Fibroblast of skin of right quadriceps (primary cell): Measurements from ENCODE around the gene DNAI2.

ENCODE experiments used
- DNase-seq: peaks from one replicate; pipeline ENCODE4 v3.0.0-alpha.2; 2013

The DNAI2 gene, protein sequence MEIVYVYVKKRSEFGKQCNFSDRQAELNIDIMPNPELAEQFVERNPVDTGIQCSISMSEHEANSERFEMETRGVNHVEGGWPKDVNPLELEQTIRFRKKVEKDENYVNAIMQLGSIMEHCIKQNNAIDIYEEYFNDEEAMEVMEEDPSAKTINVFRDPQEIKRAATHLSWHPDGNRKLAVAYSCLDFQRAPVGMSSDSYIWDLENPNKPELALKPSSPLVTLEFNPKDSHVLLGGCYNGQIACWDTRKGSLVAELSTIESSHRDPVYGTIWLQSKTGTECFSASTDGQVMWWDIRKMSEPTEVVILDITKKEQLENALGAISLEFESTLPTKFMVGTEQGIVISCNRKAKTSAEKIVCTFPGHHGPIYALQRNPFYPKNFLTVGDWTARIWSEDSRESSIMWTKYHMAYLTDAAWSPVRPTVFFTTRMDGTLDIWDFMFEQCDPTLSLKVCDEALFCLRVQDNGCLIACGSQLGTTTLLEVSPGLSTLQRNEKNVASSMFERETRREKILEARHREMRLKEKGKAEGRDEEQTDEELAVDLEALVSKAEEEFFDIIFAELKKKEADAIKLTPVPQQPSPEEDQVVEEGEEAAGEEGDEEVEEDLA

DNA sequence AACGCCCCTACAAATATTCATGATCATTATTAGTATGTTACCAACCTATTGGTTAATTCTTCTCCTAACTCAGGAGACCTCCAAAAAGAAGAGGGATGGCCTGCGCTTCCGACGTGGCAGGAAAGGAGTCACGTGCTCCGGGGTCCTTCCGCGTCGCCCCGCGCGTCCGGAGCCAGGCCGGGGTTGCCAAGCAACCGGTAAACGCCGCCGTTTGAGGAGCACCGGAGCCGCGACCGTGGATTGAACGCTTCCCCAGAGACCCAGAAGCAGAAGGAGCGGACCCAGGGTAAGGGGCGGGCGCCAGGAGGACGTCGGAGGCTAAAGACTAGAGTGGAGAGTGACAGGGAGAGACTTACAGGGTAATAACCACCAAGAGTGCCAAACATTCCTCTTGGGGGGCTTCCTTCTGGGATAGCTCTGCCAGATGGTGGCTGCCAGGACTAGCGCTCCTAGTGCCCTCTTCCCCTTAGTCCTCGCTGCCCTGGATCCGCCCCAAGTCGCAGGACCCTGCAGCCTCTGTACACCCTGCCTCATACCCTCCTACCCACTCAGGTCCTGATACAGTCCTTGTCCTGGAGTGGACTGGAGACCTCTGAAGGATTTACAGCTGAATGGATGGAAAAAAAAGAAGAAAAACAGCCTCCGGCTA, at the start of gene DNAI2:
TSS of gene DNAI2 (plus strand) at position 175 of the 649 bp plus-strand sequence. CDS start 7,584 bp downstream, outside the sequence.
- DNase-seq = no peak

DNA sequence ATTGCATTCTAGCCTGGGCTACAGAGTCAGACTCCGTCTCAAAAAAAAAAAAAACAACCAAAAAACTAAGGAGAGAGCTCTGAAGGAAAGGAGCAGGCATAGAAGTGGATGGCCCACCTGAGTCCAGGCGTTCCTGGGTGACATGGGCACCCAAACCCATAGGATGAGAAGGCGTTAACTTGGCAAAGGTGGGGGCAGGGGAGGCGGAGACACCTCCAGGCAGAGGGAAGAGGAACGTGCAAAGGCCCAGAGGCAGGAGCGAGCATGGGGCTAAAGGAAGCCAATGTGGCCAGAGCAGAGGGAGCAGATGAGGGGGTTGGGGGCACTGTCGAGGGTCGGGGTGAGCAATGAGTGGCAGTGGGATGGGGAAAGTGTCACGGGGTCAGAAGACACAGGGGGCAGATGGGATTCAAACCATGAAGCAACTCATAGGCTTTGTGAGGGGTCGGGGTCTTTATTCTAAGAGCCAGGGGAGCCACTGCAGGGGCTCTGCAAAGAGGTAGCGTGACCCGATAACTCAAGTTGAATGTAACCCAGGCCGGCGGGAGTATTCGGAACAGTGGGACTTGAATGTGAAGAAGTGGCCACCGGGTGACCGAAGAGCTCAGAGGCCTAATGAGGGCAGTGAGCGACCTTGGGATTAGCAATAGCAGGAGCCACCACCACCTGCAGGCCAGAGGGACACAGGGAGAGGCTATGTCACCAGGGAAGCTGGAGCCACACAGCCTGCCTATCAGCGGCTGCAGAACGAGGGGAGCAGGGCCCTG, 48.9 kb upstream of the DNAI2 start:
- DNase-seq = no peak

- DNase-seq = no peak
Observed at GRCh38 chr17:74226252-74226651, 47.8 kb upstream of the DNAI2 start.

GRCh38 chr17:74227271-74228080, 46.6 kb upstream of the DNAI2 start:
- no peak for DNase-seq

DNA sequence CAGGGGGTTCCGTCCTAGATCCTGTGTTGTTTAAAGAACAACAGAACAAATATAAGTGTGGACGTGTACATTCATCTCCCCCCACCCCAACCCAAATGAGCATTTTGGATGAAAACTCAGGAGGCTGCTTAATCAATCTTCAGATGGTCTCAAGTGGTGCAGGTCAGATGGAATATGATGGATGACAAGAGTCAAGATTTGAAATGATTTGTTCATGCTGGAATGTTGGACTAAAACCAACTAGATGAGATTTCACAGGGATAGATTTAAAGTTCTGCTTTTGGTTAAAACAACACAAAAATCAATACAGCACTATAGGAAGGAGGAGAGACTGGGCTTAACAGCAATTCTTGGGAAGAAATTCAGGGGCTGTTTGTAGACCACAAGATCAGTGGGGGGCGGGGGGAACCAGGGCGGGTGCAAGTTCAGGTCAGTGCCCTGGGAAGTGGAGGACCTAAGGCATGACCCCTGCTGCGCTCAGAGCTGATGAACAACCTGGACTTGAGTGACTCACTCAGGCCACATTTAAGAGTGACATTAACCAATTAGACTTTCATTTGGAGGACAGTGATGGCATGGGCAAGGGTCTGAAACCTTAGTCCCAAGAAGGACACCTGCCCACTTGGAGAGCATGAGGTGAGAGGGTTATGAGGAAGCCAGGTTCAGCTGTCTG, 45.6 kb upstream of the DNAI2 start:
- no peak for DNase-seq

GRCh38 chr17:74230896-74231295, 43.1 kb upstream of the DNAI2 start:
- no peak for DNase-seq

DNA sequence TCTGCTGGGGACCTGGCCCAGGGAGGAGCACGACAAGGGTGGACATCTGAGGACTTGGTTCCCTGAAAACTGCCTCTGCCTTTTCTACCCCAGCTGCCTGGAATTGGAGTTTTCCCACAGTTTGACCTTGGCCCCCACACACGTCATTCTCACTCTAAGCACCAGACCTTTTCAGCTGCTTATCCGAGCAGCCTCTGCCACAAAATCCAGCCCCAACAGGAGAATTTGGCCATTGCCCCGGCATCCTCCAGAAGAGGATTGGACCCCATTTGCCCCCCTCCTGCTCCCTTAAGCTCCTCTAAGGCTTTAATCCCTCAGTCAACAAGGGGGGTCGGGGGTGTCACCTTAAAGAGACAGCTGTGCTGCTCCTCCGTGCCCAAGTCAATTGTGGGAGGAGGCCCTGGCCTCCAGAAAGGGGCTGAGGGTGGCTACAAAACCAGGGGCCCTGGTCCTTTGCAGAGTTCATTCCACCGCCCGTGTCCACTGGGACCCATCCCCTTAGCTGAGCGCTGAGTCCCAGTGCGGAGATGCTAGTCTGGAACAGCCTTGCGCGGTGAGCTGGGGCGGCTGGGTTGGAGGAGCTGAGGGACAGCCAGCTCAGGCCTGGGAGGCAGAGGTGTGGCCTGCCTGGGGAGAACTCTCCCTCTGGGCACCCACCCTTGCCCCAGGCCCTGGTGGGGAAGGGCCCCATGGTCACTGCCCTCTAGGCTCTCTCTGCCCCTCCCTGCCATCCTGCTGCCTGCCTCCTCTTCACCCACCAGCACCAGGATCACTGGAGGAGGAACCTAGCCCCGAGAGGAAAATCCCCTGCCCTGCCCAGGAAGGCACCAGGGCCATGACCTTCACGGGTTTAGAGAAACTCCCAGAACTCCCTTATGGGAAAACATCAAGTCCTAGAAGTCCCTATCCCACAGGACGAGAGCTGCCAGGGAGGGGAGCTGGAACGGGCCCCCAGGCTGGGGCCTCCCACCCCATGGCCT, 41.8 kb upstream of the DNAI2 start:
- DNase-seq = no peak

GRCh38 chr17:74233937-74234336, 40.1 kb upstream of the DNAI2 start:
- no peak for DNase-seq

DNA sequence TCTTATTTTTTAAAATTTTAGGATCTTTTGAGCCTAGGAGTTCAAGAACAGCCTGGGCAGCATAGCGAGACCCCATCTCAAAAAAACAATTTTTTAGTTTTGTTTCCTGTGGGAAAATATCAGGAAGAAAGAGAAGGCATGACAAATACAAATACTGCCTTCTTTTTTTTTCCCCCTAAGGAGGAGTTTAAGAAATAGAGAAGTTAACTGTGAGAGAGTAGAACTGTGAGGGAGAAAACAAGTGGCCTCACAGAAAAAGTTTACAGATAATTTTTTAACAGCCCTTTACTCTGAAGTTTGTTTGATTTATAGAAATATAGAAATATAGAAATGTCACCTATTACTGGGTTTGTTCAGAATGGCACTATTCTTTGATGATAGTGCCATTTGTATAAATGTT, 39.5 kb upstream of the DNAI2 start:
- no peak for DNase-seq

DNA sequence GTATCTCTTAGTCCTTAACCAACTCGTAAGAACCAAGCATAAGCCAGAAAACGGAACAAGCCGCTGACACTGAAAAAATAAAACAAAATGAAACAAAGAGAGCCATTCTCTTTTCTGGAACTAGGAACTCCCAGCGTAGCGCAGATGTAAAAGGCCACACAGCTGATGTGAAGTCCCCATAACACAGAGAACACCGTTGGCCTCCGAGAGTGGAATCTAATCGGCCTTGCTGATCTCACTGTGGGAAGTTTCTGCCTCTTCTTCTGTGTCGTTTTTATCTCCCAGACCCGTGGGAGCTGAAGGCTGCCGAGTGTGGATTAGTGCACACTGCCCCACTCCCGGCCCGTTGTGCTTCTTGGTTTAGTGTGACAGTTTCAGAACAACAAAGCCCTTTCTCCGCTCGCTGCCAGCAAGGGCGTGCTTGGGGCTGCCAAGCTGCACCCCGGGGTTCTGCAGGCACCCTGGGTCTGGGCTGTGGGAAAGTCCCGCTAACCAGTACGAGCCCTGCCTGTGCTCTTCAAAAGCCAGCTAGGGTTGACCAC, 38.9 kb upstream of the DNAI2 start:
- no peak for DNase-seq

- DNase-seq = no peak
Observed at GRCh38 chr17:74235911-74236371, 38.1 kb upstream of the DNAI2 start.

DNA sequence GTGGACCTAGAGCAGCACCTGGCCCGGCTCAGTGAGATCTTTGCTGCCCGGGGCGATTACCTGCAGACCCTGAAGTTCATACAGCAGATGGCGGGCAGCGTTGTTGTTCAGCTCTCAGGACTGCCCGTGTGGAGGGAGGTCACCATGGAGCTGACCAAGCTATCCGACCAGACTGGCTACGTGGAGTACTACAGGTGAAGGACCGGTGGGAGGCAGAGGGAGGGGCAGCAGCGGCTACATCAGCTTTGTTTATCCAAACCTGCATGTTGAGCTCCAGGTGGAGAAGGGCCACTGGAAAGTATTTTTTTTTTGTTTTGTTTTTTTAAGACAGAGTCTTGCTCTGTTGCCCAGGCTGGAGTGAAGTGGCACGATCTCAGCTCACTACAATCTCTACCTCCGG, 36.7 kb upstream of the DNAI2 start:
- no peak for DNase-seq

GRCh38 chr17:74239172-74239571, 34.9 kb upstream of the DNAI2 start:
- peak; percentile 67 for DNase-seq

- DNase-seq = peak; percentile 87
Observed at GRCh38 chr17:74240618-74241205, 33.3 kb upstream of the DNAI2 start.

- no peak for DNase-seq
Observed at GRCh38 chr17:74241431-74241830, 32.6 kb upstream of the DNAI2 start.

DNA sequence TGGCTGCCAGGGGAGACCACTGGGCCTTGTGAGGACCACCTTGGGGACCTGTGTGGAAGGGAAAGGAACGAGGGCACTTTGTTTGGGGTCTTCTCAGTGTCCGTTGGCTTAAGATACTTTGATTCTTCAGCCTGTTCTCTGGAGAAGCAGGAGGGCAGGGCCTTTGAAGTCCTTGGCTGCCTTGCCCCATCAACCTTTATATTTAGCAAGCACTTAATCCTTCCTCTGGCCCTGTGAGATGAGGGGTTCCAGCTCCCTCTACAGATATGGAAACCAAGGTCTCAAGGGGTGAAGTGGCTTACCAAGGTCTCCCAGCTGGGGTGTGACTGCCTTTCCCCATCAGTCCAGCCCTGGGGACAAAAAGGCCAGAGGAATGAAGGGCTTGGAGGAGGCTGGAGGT, 32.2 kb upstream of the DNAI2 start:
- no peak for DNase-seq

DNA sequence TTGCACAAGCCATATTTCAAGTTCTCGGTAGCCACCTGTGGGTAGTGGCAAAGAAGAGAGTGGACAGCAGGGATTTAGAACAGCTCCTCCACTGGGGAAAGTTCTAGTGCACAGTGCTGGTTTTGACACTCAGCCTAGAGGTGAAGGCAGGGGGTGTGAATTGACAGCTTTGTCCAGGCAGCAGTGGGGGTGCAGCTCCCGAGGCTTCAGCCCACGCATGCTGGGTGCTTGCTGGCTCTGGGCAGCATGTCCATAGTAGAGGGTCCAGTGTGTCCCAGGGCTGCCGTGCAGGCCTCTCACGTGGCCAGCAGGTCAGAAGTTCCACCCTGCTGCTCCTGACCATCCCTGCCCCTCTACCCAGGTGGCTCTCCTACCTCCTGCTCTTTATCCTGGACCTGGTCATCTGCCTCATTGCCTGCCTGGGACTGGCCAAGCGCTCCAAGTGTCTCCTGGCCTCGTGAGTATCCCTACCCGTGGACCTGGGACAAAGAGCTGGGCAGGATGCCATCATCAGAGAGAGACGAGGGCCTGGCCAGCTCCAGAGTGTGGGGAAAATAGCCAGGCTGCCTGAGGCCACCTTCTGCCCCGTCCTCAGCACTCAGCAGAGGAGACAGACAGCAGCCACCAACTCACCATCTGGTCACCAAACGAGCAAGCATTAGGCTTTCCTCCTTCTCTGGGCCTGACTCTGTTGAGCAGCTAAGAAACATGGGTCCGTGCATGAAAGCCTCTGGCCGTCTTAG, 30.9 kb upstream of the DNAI2 start:
- DNase-seq = no peak

- no peak for DNase-seq
Observed at GRCh38 chr17:74244128-74244527, 29.9 kb upstream of the DNAI2 start.

DNA sequence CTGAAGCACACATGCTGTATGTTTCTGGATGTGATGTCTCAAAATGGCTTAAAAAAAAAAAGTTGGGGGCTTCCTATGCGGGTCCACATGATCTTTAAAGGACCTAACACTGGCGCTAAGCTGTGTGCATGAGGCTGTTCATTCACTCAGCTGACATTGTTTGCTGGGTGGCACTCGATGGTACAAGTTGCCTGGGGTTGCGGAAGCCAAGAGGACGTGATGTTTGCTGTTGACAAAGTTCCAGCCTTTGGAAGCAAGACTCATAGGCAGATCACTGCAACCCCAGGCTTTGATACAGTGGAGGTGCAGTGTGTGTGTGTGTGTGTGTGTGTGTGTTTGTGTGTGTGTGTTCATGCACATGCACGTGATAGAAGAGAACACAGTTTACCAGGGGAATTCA, 29.5 kb upstream of the DNAI2 start:
- no peak for DNase-seq
